GM23338 (cell line): ENCODE measurements around the gene NTM. TPM values are rescaled to one million over a fixed set of nuclear protein-coding genes. Genes with fewer than 3 reads are reported as not detected.

ENCODE experiments used
- ATAC-seq: fragments of 200-7000 bp; cut with Tn5 transposase; 3 replicates; pipeline ENCODE4 v1.9.1; 2020
- DNase-seq: peaks from one replicate; pipeline ENCODE4 v3.0.0-alpha.2; 2015; ENCODE audit warnings: low spot score
- H2AFZ ChIP-seq: fragments of 200-600 bp; sonication (generic); 2 replicates; pipeline ENCODE4 v1.8.0; 2016; ENCODE audit warnings: antibody characterized with exemption, mild to moderate bottlenecking, moderate library complexity
- H3F3A ChIP-seq: fragments of 200-600 bp; sonication (generic); replicated peaks from 2 replicates; pipeline ENCODE4 v1.8.0; 2017; ENCODE audit warnings: antibody characterized with exemption, mixed run types, low read depth
- H3K27ac ChIP-seq: fragments of 200-600 bp; sonication (generic); 2 replicates; pipeline ENCODE4 v1.6.1; 2016; ENCODE audit warnings: low read depth
- H3K27me3 ChIP-seq: fragments of 200-600 bp; sonication (generic); 2 replicates; pipeline ENCODE4 v1.8.0; 2016; ENCODE audit warnings: mild to moderate bottlenecking, mixed run types, moderate library complexity; ENCODE audit not compliant: insufficient read depth
- H3K36me3 ChIP-seq: fragments of 200-600 bp; sonication (generic); 2 replicates; pipeline ENCODE4 v1.8.0; 2016; ENCODE audit warnings: mild to moderate bottlenecking; ENCODE audit not compliant: insufficient read depth
- H3K4me1 ChIP-seq: fragments of 200-600 bp; sonication (generic); 2 replicates; pipeline ENCODE4 v1.8.0; 2016; ENCODE audit warnings: mild to moderate bottlenecking, moderate library complexity; ENCODE audit not compliant: insufficient read depth
- H3K4me2 ChIP-seq: fragments of 200-600 bp; sonication (generic); 2 replicates; pipeline ENCODE4 v1.7.1; 2017; ENCODE audit warnings: mixed run types
- H3K4me3 ChIP-seq: fragments of 200-600 bp; sonication (generic); 2 replicates; pipeline ENCODE4 v1.6.1; 2016; ENCODE audit warnings: mixed run types
- H3K79me2 ChIP-seq: fragments of 200-600 bp; sonication (generic); replicated peaks from 2 replicates; pipeline ENCODE4 v1.8.0; 2017; ENCODE audit warnings: mild to moderate bottlenecking; ENCODE audit not compliant: insufficient read depth
- H3K9me2 ChIP-seq: fragments of 200-600 bp; sonication (generic); 2 replicates; pipeline ENCODE4 v1.8.0; 2017; ENCODE audit not compliant: insufficient read depth
- H4K20me1 ChIP-seq: fragments of 200-600 bp; sonication (generic); replicated peaks from 2 replicates; pipeline ENCODE4 v1.8.0; 2017; ENCODE audit warnings: mild to moderate bottlenecking; ENCODE audit not compliant: insufficient read depth
- H3K27ac Mint-ChIP-seq: 2 replicates; pipeline ENCODE4 v1.8.0; 2020; ENCODE audit warnings: inconsistent platforms, mild to moderate bottlenecking, moderate library complexity, mixed read lengths
- H3K27me3 Mint-ChIP-seq: 3 replicates; pipeline ENCODE4 v1.8.0; 2022; ENCODE audit warnings: low read depth, mild to moderate bottlenecking, moderate library complexity, mixed read lengths, inconsistent platforms; ENCODE audit not compliant: insufficient read depth, poor library complexity
- H3K36me3 Mint-ChIP-seq: 3 replicates; pipeline ENCODE4 v1.8.0; 2021; ENCODE audit warnings: low read depth, mild to moderate bottlenecking, inconsistent platforms, moderate library complexity, mixed read lengths
- H3K4me1 Mint-ChIP-seq: 3 replicates; pipeline ENCODE4 v1.8.0; 2020; ENCODE audit warnings: mild to moderate bottlenecking, inconsistent platforms, mixed read lengths
- H3K4me3 Mint-ChIP-seq: 3 replicates; pipeline ENCODE4 v1.8.0; 2021; ENCODE audit warnings: moderate library complexity, mild to moderate bottlenecking, inconsistent platforms, mixed read lengths
- H3K9me3 Mint-ChIP-seq: 3 replicates; pipeline ENCODE4 v1.8.0; 2020; ENCODE audit warnings: moderate library complexity, mild to moderate bottlenecking, inconsistent platforms, mixed read lengths
- CREB1 ChIP-seq: fragments of 250-450 bp; sonication (Bioruptor Pico); IDR thresholded peaks from 2 replicates; pipeline ENCODE4 v1.5.0; 2020; ENCODE audit warnings: low read depth, mild to moderate bottlenecking, moderate library complexity
- CTCF ChIP-seq, 2 experiments: fragments of 200-600 bp in 1 of 2; sonication (generic) in 1 of 2; conservative IDR thresholded peaks; 2 replicates each; pipeline versions ENCODE4 v1.5.1 to v1.6.1; 2016 to 2017; ENCODE audit warnings: antibody characterized with exemption in 2 of 2, low read depth in 2 of 2, mild to moderate bottlenecking in 2 of 2, moderate library complexity in 1 of 2
- ETS1 ChIP-seq: IDR thresholded peaks from 2 replicates; pipeline ENCODE4 v1.6.1; 2016; ENCODE audit warnings: antibody characterized with exemption
- EZH2 ChIP-seq: fragments of 200-600 bp; sonication (generic); IDR thresholded peaks from one replicate; pipeline ENCODE4 v1.8.0; 2017; ENCODE audit warnings: antibody characterized with exemption, mild to moderate bottlenecking, low read depth; ENCODE audit not compliant: unreplicated experiment
- EZH2phosphoT487 ChIP-seq: fragments of 200-600 bp; sonication (generic); IDR thresholded peaks from one replicate; pipeline ENCODE4 v1.8.1; 2018; ENCODE audit warnings: antibody characterized with exemption; ENCODE audit not compliant: unreplicated experiment
- JUNB ChIP-seq: IDR thresholded peaks from one replicate; pipeline ENCODE4 v1.6.1; 2016; ENCODE audit warnings: antibody characterized with exemption; ENCODE audit not compliant: unreplicated experiment
- NANOG ChIP-seq: IDR thresholded peaks from 2 replicates; pipeline ENCODE4 v1.6.1; 2016; ENCODE audit warnings: antibody characterized with exemption, borderline replicate concordance
- POLR2AphosphoS5 ChIP-seq: IDR thresholded peaks from 2 replicates; pipeline ENCODE4 v1.6.1; 2016; ENCODE audit warnings: antibody characterized with exemption, low read depth
- STAT1 ChIP-seq: IDR thresholded peaks from one replicate; pipeline ENCODE4 v1.6.1; 2016; ENCODE audit warnings: antibody characterized with exemption; ENCODE audit not compliant: unreplicated experiment
- ZNF114 ChIP-seq: fragments of 250-450 bp; sonication (Bioruptor Pico); IDR thresholded peaks from 2 replicates; pipeline ENCODE4 v1.5.0; 2020; ENCODE audit warnings: mild to moderate bottlenecking, moderate library complexity
- ZNF331 ChIP-seq: fragments of 250-450 bp; sonication (Bioruptor Pico); IDR thresholded peaks from 2 replicates; pipeline ENCODE4 v1.5.0; 2020; ENCODE audit warnings: low read depth, mild to moderate bottlenecking, moderate library complexity
- polyA plus RNA-seq: library from polyadenylated mRNA; unstranded; fragments of >200 nt; fragmentation: Nextera tagmentation; extraction: Ambion mirVana; gene quantifications from 2 replicates; pipeline ENCODE4 v1.2.1, GENCODE V29; 2016
- total RNA-seq: library from RNA; depleted of rRNA; stranded (reverse); fragments of >200 nt; shearing (Covaris generic); gene quantifications from 2 replicates; pipeline ENCODE4 v1.2.3, GENCODE V29; 2014
- TF ChIP-seq, protein P1 (sequence below): fragments of 250-450 bp; sonication (Bioruptor Pico); IDR thresholded peaks from 2 replicates; pipeline ENCODE4 v1.5.0; 2020; ENCODE audit warnings: mild to moderate bottlenecking, moderate library complexity
- TF ChIP-seq, protein P2 (sequence below): IDR thresholded peaks from one replicate; pipeline ENCODE4 v1.6.1; 2018; ENCODE audit warnings: antibody characterized with exemption; ENCODE audit not compliant: unreplicated experiment

Gene NTM
- total and polyA plus RNA-seq, 2 experiments from 2014 or later: 10.6 to 14.6 TPM

GRCh38 chr11:131746201-131746600 is 375.8 kb downstream of the NTM start:
- Histone ChIP-seq H3K27me3 (no peaks in the 10 kb centered on the region), H3F3A (no peaks in the 10 kb centered on the region), H3K79me2 (no peaks in the 10 kb centered on the region), H3K9me2 (no peaks in the 10 kb centered on the region), H2AFZ (peak overlapping the region; percentile 82; the same call in 1 of the 2 replicates), H3K4me1 (no peaks in the 10 kb centered on the region; the same call in 1 of the 2 replicates), H3K36me3 (no peaks in the 10 kb centered on the region), H3K27ac (no peak overlapping the region), H4K20me1 (no peaks in the 10 kb centered on the region), H3K4me3 (no peak overlapping the region), H3K4me2 (no peak overlapping the region)
- no peak for ATAC-seq
- peaks cover 13% of the 10 kb centered on the region for H3K4me1 Mint-ChIP-seq
- no peak overlapping the region for H3K4me3 Mint-ChIP-seq
- no peak overlapping the region for H3K27ac Mint-ChIP-seq
- no peak for TF ChIP-seq ZNF114 (CRISPR knock-in tag)
- no peak for TF ChIP-seq STAT1
- no peak for TF ChIP-seq EZH2
- TF ChIP-seq NANOG: no peak
- TF ChIP-seq, protein P1, sequence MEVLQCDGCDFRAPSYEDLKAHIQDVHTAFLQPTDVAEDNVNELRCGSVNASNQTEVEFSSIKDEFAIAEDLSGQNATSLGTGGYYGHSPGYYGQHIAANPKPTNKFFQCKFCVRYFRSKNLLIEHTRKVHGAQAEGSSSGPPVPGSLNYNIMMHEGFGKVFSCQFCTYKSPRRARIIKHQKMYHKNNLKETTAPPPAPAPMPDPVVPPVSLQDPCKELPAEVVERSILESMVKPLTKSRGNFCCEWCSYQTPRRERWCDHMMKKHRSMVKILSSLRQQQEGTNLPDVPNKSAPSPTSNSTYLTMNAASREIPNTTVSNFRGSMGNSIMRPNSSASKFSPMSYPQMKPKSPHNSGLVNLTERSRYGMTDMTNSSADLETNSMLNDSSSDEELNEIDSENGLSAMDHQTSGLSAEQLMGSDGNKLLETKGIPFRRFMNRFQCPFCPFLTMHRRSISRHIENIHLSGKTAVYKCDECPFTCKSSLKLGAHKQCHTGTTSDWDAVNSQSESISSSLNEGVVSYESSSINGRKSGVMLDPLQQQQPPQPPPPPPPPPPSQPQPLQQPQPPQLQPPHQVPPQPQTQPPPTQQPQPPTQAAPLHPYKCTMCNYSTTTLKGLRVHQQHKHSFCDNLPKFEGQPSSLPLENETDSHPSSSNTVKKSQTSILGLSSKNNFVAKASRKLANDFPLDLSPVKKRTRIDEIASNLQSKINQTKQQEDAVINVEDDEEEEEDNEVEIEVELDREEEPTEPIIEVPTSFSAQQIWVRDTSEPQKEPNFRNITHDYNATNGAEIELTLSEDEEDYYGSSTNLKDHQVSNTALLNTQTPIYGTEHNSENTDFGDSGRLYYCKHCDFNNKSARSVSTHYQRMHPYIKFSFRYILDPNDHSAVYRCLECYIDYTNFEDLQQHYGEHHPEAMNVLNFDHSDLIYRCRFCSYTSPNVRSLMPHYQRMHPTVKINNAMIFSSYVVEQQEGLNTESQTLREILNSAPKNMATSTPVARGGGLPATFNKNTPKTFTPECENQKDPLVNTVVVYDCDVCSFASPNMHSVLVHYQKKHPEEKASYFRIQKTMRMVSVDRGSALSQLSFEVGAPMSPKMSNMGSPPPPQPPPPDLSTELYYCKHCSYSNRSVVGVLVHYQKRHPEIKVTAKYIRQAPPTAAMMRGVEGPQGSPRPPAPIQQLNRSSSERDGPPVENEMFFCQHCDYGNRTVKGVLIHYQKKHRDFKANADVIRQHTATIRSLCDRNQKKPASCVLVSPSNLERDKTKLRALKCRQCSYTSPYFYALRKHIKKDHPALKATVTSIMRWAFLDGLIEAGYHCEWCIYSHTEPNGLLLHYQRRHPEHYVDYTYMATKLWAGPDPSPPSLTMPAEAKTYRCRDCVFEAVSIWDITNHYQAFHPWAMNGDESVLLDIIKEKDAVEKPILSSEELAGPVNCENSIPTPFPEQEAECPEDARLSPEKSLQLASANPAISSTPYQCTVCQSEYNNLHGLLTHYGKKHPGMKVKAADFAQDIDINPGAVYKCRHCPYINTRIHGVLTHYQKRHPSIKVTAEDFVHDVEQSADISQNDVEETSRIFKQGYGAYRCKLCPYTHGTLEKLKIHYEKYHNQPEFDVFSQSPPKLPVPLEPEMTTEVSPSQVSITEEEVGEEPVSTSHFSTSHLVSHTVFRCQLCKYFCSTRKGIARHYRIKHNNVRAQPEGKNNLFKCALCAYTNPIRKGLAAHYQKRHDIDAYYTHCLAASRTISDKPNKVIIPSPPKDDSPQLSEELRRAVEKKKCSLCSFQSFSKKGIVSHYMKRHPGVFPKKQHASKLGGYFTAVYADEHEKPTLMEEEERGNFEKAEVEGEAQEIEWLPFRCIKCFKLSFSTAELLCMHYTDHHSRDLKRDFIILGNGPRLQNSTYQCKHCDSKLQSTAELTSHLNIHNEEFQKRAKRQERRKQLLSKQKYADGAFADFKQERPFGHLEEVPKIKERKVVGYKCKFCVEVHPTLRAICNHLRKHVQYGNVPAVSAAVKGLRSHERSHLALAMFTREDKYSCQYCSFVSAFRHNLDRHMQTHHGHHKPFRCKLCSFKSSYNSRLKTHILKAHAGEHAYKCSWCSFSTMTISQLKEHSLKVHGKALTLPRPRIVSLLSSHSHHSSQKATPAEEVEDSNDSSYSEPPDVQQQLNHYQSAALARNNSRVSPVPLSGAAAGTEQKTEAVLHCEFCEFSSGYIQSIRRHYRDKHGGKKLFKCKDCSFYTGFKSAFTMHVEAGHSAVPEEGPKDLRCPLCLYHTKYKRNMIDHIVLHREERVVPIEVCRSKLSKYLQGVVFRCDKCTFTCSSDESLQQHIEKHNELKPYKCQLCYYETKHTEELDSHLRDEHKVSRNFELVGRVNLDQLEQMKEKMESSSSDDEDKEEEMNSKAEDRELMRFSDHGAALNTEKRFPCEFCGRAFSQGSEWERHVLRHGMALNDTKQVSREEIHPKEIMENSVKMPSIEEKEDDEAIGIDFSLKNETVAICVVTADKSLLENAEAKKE (CRISPR knock-in tag): no peak
- TF ChIP-seq ETS1: no peak
- TF ChIP-seq, protein P2, sequence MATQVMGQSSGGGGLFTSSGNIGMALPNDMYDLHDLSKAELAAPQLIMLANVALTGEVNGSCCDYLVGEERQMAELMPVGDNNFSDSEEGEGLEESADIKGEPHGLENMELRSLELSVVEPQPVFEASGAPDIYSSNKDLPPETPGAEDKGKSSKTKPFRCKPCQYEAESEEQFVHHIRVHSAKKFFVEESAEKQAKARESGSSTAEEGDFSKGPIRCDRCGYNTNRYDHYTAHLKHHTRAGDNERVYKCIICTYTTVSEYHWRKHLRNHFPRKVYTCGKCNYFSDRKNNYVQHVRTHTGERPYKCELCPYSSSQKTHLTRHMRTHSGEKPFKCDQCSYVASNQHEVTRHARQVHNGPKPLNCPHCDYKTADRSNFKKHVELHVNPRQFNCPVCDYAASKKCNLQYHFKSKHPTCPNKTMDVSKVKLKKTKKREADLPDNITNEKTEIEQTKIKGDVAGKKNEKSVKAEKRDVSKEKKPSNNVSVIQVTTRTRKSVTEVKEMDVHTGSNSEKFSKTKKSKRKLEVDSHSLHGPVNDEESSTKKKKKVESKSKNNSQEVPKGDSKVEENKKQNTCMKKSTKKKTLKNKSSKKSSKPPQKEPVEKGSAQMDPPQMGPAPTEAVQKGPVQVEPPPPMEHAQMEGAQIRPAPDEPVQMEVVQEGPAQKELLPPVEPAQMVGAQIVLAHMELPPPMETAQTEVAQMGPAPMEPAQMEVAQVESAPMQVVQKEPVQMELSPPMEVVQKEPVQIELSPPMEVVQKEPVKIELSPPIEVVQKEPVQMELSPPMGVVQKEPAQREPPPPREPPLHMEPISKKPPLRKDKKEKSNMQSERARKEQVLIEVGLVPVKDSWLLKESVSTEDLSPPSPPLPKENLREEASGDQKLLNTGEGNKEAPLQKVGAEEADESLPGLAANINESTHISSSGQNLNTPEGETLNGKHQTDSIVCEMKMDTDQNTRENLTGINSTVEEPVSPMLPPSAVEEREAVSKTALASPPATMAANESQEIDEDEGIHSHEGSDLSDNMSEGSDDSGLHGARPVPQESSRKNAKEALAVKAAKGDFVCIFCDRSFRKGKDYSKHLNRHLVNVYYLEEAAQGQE: no peak
- TF ChIP-seq POLR2AphosphoS5: no peak
- TF ChIP-seq CREB1 (CRISPR knock-in tag): no peak
- no peak for TF ChIP-seq CTCF (conservative IDR thresholded peaks at IDR 0.05; ENCODE audit: low read depth in 2 of 2)
- TF ChIP-seq EZH2phosphoT487: no peak
- no peak for TF ChIP-seq JUNB
- no peak for TF ChIP-seq ZNF331 (CRISPR knock-in tag)
- no peak for DNase-seq
- H3K9me3 Mint-ChIP-seq: no peaks in the 10 kb centered on the region
- H3K36me3 Mint-ChIP-seq: no peaks in the 10 kb centered on the region
- peaks cover 4% of the 10 kb centered on the region for H3K27me3 Mint-ChIP-seq
